Brain microvascular endothelial cell (primary cell): ENCODE results near the gene THSD7A.

Experiments used
- DNase-seq: peaks from one replicate; pipeline ENCODE4 v3.0.0-alpha.2; 2020
- H3K27ac ChIP-seq: fragments of 250-450 bp; sonication (Bioruptor Pico); 2 replicates; pipeline ENCODE4 v1.5.1; 2020; ENCODE audit warnings: mild to moderate bottlenecking, moderate library complexity
- H3K27me3 ChIP-seq: fragments of 250-450 bp; sonication (Bioruptor Pico); replicated peaks from 2 replicates; pipeline ENCODE4 v1.5.1; 2020; ENCODE audit warnings: mild to moderate bottlenecking
- H3K36me3 ChIP-seq: fragments of 250-450 bp; sonication (Bioruptor Pico); replicated peaks from 2 replicates; pipeline ENCODE4 v1.5.1; 2020; ENCODE audit warnings: mild to moderate bottlenecking
- H3K4me3 ChIP-seq: 2 replicates; pipeline ENCODE4 v1.5.1; 2011; ENCODE audit warnings: low read depth, mild to moderate bottlenecking, control low read depth, low read length, moderate library complexity
- CTCF ChIP-seq: IDR thresholded peaks from 2 replicates; pipeline ENCODE4 v1.5.1; 2011; ENCODE audit warnings: low read depth, mild to moderate bottlenecking, moderate library complexity, low read length, control low read depth, inconsistent platforms; ENCODE audit errors: missing control alignments
- in situ Hi-C: cut with HindIII; loops from 2 replicates; pipeline ENCODE4 v1.10.0; 2017; ENCODE audit warnings: low sequenced_read_pairs, low pct_ligation_motif_present

The THSD7A gene

GRCh38 chr7:11843113-11843765 lies 11.2 kb upstream of the THSD7A start:
- Histone ChIP-seq H3K36me3 (no peaks in the 10 kb centered on the region), H3K4me3 (no peak overlapping the region), H3K27ac (no peak overlapping the region), H3K27me3 (no peaks in the 10 kb centered on the region)
- in situ Hi-C loops = no loop called here
- DNase-seq = no peak
- TF ChIP-seq CTCF = no peak

GRCh38 chr7:11841657-11842056 lies 9.7 kb upstream of the THSD7A start:
- Histone ChIP-seq H3K36me3 (no peaks in the 10 kb centered on the region), H3K4me3 (no peak overlapping the region), H3K27ac (no peak overlapping the region), H3K27me3 (no peaks in the 10 kb centered on the region)
- no peak for TF ChIP-seq CTCF
- in situ Hi-C loops = no loop called here
- no peak for DNase-seq

- no peak overlapping the region for H3K27ac ChIP-seq
- DNase-seq = no peak
- no peaks in the 10 kb centered on the region for H3K27me3 ChIP-seq
- peak; percentile 34 for TF ChIP-seq CTCF
- no peaks in the 10 kb centered on the region for H3K36me3 ChIP-seq
- in situ Hi-C loops = no loop called here
- H3K4me3 ChIP-seq = no peak overlapping the region
Measured at GRCh38 chr7:11835260-11835659, 3.3 kb upstream of the THSD7A start.

- in situ Hi-C loops = no loop called here
- no peak for DNase-seq
- no peaks in the 10 kb centered on the region for H3K36me3 ChIP-seq
Measured at GRCh38 chr7:11833431-11833830, 1.4 kb upstream of the THSD7A start.

GRCh38 chr7:11831156-11831735 lies 752 bp downstream of the THSD7A start:
- no peak for DNase-seq
- in situ Hi-C loops = no loop called here

More at GRCh38 chr7:11833431-11833830, 1.4 kb upstream of the THSD7A start:
- TF ChIP-seq CTCF = no peak
- Histone ChIP-seq H3K27me3 (no peaks in the 10 kb centered on the region), H3K4me3 (no peak overlapping the region), H3K27ac (no peak overlapping the region)

More at GRCh38 chr7:11831156-11831735, 752 bp downstream of the THSD7A start:
- Histone ChIP-seq H3K27me3 (no peaks in the 10 kb centered on the region), H3K27ac (no peak overlapping the region), H3K36me3 (no peaks in the 10 kb centered on the region), H3K4me3 (peak overlapping the region; percentile 65)
- no peak for TF ChIP-seq CTCF
